K562 (cell line): Measurements from ENCODE around the gene RAB21. TPM values are rescaled to one million over a fixed set of nuclear protein-coding genes. Genes with fewer than 3 reads are reported as not detected.

Experiments
- CCAR2 ChIP-seq: fragments of 200-400 bp; formaldehyde crosslinking; IDR thresholded peaks from 2 replicates; pipeline ENCODE4 v1.6.1; 2017; ENCODE audit warnings: mild to moderate bottlenecking, low read depth, low read length
- DACH1 ChIP-seq: fragments of 450-650 bp; IDR thresholded peaks from 2 replicates; pipeline ENCODE4 v1.6.1; 2018; ENCODE audit not compliant: partially characterized antibody
- GABPB2 ChIP-seq: fragments of 250-450 bp; sonication (Bioruptor Pico); conservative IDR thresholded peaks from 2 replicates; pipeline ENCODE4 v1.5.1; 2021; ENCODE audit warnings: mild to moderate bottlenecking
- GTF2F1 ChIP-seq: IDR thresholded peaks from 2 replicates; pipeline ENCODE4 v1.6.1; 2011; ENCODE audit warnings: low read depth, low read length, improper control_type of control experiment
- HCFC1 ChIP-seq: IDR thresholded peaks from 2 replicates; pipeline ENCODE4 v1.6.1; 2012; ENCODE audit warnings: low read depth, low read length, improper control_type of control experiment
- HDAC1 ChIP-seq, 2 experiments: fragments of 450-650 bp; IDR thresholded peaks; 2 replicates each; pipeline ENCODE4 v1.6.1; 2016 to 2017; ENCODE audit warnings: inconsistent platforms in 1 of 2, mild to moderate bottlenecking in 1 of 2, moderate library complexity in 1 of 2
- KDM1A ChIP-seq, 2 experiments: fragments of 450-650 bp; IDR thresholded peaks; 2 replicates each; pipeline ENCODE4 v1.6.1; 2016; ENCODE audit warnings: mild to moderate bottlenecking in 2 of 2
- RBM17 ChIP-seq: fragments of 200-400 bp; formaldehyde crosslinking; IDR thresholded peaks from 2 replicates; pipeline ENCODE4 v1.6.1; 2017; ENCODE audit warnings: low read depth, mild to moderate bottlenecking, low read length, borderline replicate concordance
- TCF7L2 ChIP-seq: fragments of 150-350 bp; IDR thresholded peaks from 2 replicates; pipeline ENCODE4 v1.6.1; 2016; ENCODE audit warnings: low read depth, mild to moderate bottlenecking, low read length, moderate library complexity
- TOE1 ChIP-seq, 2 experiments: fragments of 450-650 bp in 1 of 2; sonication (generic) in 1 of 2; formaldehyde crosslinking in 1 of 2; IDR thresholded peaks; 2 replicates each; pipeline versions ENCODE4 v1.7.1 to v1.8.0; 2016 to 2022; ENCODE audit warnings: borderline replicate concordance in 2 of 2, mild to moderate bottlenecking in 2 of 2, antibody characterized with exemption in 1 of 2, inconsistent platforms in 1 of 2, low read depth in 1 of 2, missing genetic modification reagents in 1 of 2, moderate library complexity in 1 of 2
- TRIM24 ChIP-seq, 2 experiments: fragments of 450-650 bp; IDR thresholded peaks; 2 replicates each; pipeline ENCODE4 v1.6.1; 2016
- ZNF253 ChIP-seq: fragments of 250-450 bp; sonication (Bioruptor Pico); conservative IDR thresholded peaks from 2 replicates; pipeline ENCODE4 v1.6.1; 2021; ENCODE audit warnings: mild to moderate bottlenecking
- polyA plus RNA-seq, 8 experiments: library from polyadenylated mRNA; depleted of rRNA in 4 of 8; stranded (reverse) in 5 of 8; unstranded in 3 of 8; fragments of >200 nt; fragmentation: Nextera tagmentation in 2 of 8; fragmentation: Illumina TruSeq in 1 of 8; extraction: Ambion mirVana in 2 of 8; extraction: Trizol in 1 of 8; gene quantifications; 2 replicates each; pipeline versions ENCODE4 v1.2.1 to v1.2.3, GENCODE V29; 2011 to 2014; ENCODE audit warnings: inconsistent platforms in 1 of 8, missing spikeins in 1 of 8
- total RNA-seq, 7 experiments: library from RNA; depleted of rRNA in 6 of 7; stranded (reverse); fragments of >200 nt in 6 of 7; fragmentation: Illumina TruSeq in 2 of 7; extraction: Trizol in 2 of 7; gene quantifications; 2 replicates each; pipeline versions ENCODE4 v1.2.1 to v1.2.3, GENCODE V29; 2011 to 2021; ENCODE audit warnings: low replicate concordance in 1 of 7
- TF ChIP-seq, protein P1 (sequence below): sonication (generic); formaldehyde crosslinking; IDR thresholded peaks from 2 replicates; pipeline ENCODE4 v1.8.0; 2022; ENCODE audit warnings: mild to moderate bottlenecking, low read depth, missing genetic modification reagents
- TF ChIP-seq, protein P2 (sequence below): fragments of 450-650 bp; IDR thresholded peaks from 2 replicates; pipeline ENCODE4 v1.6.1; 2016; ENCODE audit warnings: borderline replicate concordance
- TF ChIP-seq, protein P3 (sequence below): fragments of 250-450 bp; sonication (Bioruptor Pico); IDR thresholded peaks from 2 replicates; pipeline ENCODE4 v1.4.0; 2020; ENCODE audit warnings: mild to moderate bottlenecking, moderate library complexity

The RAB21 gene
- total and polyA plus RNA-seq, 9 of the 15 experiments (the other 6 are each of a cell fraction or from before 2014, with no cell fraction given), result 5.3 to 45.6 (median 19.6) TPM

DNA sequence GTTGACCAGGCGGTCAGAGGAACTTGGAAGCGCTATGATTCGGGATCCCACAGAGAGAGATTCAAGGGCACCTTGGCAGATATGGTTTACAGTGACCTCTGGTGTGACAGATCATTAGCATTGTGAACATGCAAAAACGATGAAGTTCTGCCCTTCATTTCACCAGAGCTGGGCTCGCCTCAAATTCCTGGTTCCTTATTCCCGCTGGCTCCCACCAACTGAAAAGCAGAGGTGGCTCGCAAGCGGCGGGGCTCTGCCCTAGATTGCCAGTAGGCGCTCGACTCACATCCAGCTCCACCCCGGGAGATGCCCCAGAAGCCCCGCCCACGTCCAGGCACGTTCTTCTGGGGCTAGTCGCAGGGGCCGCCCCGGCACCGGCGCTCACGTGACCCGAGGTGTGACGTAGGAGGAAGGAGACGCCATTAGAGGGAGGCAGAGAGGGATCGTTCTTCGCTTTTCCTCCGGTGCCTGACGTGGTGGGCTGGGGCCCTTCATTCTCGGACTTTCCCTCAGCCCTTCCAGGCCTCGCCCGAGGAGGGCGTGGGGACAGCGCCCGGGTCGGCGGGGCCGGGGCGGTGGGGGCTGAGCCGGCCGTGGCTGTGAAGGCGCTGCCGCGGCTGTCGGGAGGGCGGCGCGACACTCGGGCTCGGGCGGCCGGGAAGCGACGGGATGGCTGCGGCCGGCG lies at the start of gene RAB21 (continued):
- TF ChIP-seq, protein P1, sequence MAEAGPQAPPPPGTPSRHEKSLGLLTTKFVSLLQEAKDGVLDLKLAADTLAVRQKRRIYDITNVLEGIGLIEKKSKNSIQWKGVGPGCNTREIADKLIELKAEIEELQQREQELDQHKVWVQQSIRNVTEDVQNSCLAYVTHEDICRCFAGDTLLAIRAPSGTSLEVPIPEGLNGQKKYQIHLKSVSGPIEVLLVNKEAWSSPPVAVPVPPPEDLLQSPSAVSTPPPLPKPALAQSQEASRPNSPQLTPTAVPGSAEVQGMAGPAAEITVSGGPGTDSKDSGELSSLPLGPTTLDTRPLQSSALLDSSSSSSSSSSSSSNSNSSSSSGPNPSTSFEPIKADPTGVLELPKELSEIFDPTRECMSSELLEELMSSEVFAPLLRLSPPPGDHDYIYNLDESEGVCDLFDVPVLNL (CRISPR knock-in tag), result no peak
- TF ChIP-seq HDAC1 (IDR thresholded peaks at IDR 0.05), result peak in 1 of 2 experiments; percentile 68; a peak in 2 of 4 replicates
- TF ChIP-seq GABPB2 (CRISPR knock-in tag), result no peak
- TF ChIP-seq RBM17, result no peak
- TF ChIP-seq GTF2F1, result no peak
- TF ChIP-seq, protein P2, sequence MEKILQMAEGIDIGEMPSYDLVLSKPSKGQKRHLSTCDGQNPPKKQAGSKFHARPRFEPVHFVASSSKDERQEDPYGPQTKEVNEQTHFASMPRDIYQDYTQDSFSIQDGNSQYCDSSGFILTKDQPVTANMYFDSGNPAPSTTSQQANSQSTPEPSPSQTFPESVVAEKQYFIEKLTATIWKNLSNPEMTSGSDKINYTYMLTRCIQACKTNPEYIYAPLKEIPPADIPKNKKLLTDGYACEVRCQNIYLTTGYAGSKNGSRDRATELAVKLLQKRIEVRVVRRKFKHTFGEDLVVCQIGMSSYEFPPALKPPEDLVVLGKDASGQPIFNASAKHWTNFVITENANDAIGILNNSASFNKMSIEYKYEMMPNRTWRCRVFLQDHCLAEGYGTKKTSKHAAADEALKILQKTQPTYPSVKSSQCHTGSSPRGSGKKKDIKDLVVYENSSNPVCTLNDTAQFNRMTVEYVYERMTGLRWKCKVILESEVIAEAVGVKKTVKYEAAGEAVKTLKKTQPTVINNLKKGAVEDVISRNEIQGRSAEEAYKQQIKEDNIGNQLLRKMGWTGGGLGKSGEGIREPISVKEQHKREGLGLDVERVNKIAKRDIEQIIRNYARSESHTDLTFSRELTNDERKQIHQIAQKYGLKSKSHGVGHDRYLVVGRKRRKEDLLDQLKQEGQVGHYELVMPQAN, result peak; percentile 19; the same call in 1 of the 2 replicates
- TF ChIP-seq DACH1, result peak; percentile 13
- TF ChIP-seq HCFC1, result peak; percentile 61
- TF ChIP-seq TOE1 (IDR thresholded peaks at IDR 0.05; ENCODE audit: borderline replicate concordance), result peak; percentile 98
- no peak for TF ChIP-seq TOE1 (CRISPR knock-in tag; IDR thresholded peaks at IDR 0.05; ENCODE audit: borderline replicate concordance, low read depth)
- TF ChIP-seq, protein P3, sequence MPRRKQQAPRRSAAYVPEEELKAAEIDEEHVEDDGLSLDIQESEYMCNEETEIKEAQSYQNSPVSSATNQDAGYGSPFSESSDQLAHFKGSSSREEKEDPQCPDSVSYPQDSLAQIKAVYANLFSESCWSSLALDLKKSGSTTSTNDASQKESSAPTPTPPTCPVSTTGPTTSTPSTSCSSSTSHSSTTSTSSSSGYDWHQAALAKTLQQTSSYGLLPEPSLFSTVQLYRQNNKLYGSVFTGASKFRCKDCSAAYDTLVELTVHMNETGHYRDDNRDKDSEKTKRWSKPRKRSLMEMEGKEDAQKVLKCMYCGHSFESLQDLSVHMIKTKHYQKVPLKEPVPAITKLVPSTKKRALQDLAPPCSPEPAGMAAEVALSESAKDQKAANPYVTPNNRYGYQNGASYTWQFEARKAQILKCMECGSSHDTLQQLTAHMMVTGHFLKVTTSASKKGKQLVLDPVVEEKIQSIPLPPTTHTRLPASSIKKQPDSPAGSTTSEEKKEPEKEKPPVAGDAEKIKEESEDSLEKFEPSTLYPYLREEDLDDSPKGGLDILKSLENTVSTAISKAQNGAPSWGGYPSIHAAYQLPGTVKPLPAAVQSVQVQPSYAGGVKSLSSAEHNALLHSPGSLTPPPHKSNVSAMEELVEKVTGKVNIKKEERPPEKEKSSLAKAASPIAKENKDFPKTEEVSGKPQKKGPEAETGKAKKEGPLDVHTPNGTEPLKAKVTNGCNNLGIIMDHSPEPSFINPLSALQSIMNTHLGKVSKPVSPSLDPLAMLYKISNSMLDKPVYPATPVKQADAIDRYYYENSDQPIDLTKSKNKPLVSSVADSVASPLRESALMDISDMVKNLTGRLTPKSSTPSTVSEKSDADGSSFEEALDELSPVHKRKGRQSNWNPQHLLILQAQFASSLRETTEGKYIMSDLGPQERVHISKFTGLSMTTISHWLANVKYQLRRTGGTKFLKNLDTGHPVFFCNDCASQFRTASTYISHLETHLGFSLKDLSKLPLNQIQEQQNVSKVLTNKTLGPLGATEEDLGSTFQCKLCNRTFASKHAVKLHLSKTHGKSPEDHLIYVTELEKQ (CRISPR knock-in tag), result no peak
- TF ChIP-seq TRIM24 (IDR thresholded peaks at IDR 0.05), result no peak
- TF ChIP-seq KDM1A (IDR thresholded peaks at IDR 0.05), result no peak; a peak in 1 of 4 replicates
- no peak for TF ChIP-seq CCAR2
- TF ChIP-seq ZNF253 (CRISPR knock-in tag), result no peak
- TF ChIP-seq TCF7L2, result no peak
